GM12801 (cell line): ENCODE measurements around the gene CHAT.

ENCODE experiments used
- CTCF ChIP-seq: IDR thresholded peaks from one replicate; pipeline ENCODE4 v1.5.1; 2011; ENCODE audit warnings: control low read depth; ENCODE audit not compliant: insufficient read length; ENCODE audit errors: extremely low read depth

The CHAT gene

GRCh38 chr10:49651039-49651835, 37.4 kb downstream of the CHAT start:
- TF ChIP-seq CTCF, result no peak

- TF ChIP-seq CTCF, result no peak
Observed at GRCh38 chr10:49651917-49652316, 38.1 kb downstream of the CHAT start.

- TF ChIP-seq CTCF, result no peak
Observed at GRCh38 chr10:49652421-49653272, 38.8 kb downstream of the CHAT start.

GRCh38 chr10:49653273-49653929, 39.6 kb downstream of the CHAT start:
- TF ChIP-seq CTCF, result no peak

GRCh38 chr10:49654036-49654693, 40.3 kb downstream of the CHAT start:
- TF ChIP-seq CTCF, result no peak

GRCh38 chr10:49655099-49655498, 41.3 kb downstream of the CHAT start:
- TF ChIP-seq CTCF, result no peak
